ENCODE data around the gene DMAC2L.

Gene DMAC2L

DNA sequence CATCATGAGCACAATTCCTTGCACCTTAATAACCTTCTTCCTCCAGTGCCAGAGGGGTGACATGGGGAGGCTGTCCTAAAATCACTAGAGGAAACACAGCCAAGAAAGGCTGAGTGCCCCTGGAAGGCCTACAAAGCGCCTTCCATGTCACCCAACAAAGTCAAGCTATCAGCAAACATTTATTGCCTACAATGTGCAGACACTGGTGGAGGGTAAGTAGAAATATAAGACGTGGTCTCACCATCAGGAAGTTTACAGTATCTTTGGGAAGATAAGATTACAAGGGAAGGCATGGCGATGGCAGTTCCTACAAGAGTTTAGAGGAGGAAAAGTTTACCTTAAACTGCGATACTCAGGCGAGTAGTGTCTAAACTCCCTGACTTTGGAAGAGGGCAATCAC is 27.9 kb downstream of the DMAC2L start:
- Histone ChIP-seq H3K27ac (ENCODE audit: low read depth in 2 of 2, low read length in 2 of 2) (no peak overlapping the region), H3K27me3 (ENCODE audit: control insufficient read depth in 2 of 2, insufficient read depth in 2 of 2, low read length in 2 of 2) (no peaks in the 10 kb centered on the region), H3K9ac (ENCODE audit: low read depth in 1 of 2, low read length in 2 of 2) (no peak overlapping the region), H3K36me3 (ENCODE audit: control insufficient read depth in 2 of 2, insufficient read depth in 2 of 2, low read length in 2 of 2) (peaks cover 6 to 8% of the 10 kb centered on the region in 2 donors), H3K4me3 (ENCODE audit: low read length in 2 of 2) (no peak overlapping the region), H3K9me3 (ENCODE audit: control insufficient read depth in 2 of 2, low read length in 2 of 2) (no peaks in the 10 kb centered on the region), H3K4me1 (ENCODE audit: control insufficient read depth in 2 of 2, insufficient read depth in 2 of 2, low read length in 2 of 2) (peaks cover 18 to 43% of the 10 kb centered on the region in 2 donors)

DNA sequence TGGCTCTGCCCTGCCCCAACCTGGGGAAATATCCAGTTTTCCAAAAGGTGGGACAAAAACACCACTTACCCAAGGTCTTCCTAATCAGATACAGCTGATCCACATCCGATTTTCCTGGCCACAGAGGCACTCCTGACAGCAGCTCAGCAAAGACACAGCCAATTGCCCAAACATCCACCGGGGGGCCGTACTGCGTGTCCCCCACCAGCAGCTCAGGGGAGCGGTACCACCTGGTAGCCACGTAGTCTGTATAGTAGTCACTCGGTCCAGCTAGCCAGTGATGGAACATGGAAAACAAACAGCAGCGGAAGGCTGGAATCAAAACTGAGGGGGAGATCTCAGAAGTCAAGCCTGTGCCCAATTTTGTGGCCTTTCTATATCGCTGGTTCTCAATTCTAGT is 28.8 kb downstream of the DMAC2L start:
- Histone ChIP-seq H3K9ac (ENCODE audit: low read depth in 1 of 2, low read length in 2 of 2) (no peak overlapping the region), H3K4me3 (ENCODE audit: low read length in 2 of 2) (no peak overlapping the region), H3K27me3 (ENCODE audit: control insufficient read depth in 2 of 2, insufficient read depth in 2 of 2, low read length in 2 of 2) (no peaks in the 10 kb centered on the region), H3K4me1 (ENCODE audit: control insufficient read depth in 2 of 2, insufficient read depth in 2 of 2, low read length in 2 of 2) (peaks cover 18 to 35% of the 10 kb centered on the region in 2 donors), H3K36me3 (ENCODE audit: control insufficient read depth in 2 of 2, insufficient read depth in 2 of 2, low read length in 2 of 2) (peaks cover under 1 to 8% of the 10 kb centered on the region in 2 donors), H3K27ac (ENCODE audit: low read depth in 2 of 2, low read length in 2 of 2) (no peak overlapping the region), H3K9me3 (ENCODE audit: control insufficient read depth in 2 of 2, low read length in 2 of 2) (no peaks in the 10 kb centered on the region)

DNA sequence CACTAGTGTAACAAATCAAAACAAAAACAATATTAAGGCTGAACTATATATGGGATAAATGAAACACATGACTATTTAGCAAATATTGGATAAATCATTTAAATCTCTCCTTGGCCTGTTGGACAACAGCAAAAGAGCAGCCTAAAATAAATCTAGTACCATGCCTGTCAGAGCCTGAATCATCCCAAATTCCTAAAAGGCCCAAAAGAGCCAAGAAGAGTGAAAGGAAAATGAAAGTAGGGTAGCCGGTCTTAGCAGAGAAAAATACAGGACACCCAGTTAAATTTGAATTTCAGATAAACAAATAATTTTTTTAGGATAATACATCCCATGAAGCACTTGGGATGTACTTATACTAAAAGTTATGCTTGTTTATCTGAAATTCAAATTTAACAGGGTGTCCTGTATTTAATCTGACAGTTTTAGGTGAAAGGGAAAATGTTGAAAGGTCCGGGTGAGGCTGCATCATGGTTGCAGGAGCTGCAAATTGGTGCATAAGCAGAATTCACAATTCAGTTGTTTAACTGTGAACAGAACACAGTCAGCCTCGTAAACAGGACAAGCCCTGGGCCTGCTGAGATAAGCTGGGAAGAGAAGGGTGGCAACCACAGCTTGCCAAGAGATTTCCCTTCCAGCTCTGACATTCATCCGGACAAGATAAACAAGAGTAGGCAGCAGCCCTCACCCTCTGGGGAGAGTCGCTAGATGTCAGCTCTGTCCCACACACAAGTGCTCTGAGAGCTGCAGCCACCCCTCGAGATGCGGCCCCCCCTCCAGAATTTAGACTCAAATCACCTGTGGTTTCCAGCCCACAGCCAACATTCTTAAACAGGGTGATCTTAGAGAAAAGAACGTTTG is 30.3 kb downstream of the DMAC2L start:
- peaks cover 0 to 8% of the 10 kb centered on the region in 2 donors for H3K36me3 ChIP-seq (ENCODE audit: control insufficient read depth in 2 of 2, insufficient read depth in 2 of 2, low read length in 2 of 2)
- peak overlapping the region; percentile 10 to 50 for H3K4me3 ChIP-seq (ENCODE audit: low read length in 2 of 2)
- H3K9me3 ChIP-seq (ENCODE audit: control insufficient read depth in 2 of 2, low read length in 2 of 2), result no peaks in the 10 kb centered on the region
- peak overlapping the region in 1 of 2 donors; percentile 8 for H3K9ac ChIP-seq (ENCODE audit: low read depth in 1 of 2, low read length in 2 of 2)
- no peaks in the 10 kb centered on the region for H3K27me3 ChIP-seq (ENCODE audit: control insufficient read depth in 2 of 2, insufficient read depth in 2 of 2, low read length in 2 of 2)
- peak overlapping the region; percentile 12 to 62 for H3K27ac ChIP-seq (ENCODE audit: low read depth in 2 of 2, low read length in 2 of 2)
- H3K4me1 ChIP-seq (ENCODE audit: control insufficient read depth in 2 of 2, insufficient read depth in 2 of 2, low read length in 2 of 2), result peaks cover 18 to 30% of the 10 kb centered on the region in 2 donors

DNA sequence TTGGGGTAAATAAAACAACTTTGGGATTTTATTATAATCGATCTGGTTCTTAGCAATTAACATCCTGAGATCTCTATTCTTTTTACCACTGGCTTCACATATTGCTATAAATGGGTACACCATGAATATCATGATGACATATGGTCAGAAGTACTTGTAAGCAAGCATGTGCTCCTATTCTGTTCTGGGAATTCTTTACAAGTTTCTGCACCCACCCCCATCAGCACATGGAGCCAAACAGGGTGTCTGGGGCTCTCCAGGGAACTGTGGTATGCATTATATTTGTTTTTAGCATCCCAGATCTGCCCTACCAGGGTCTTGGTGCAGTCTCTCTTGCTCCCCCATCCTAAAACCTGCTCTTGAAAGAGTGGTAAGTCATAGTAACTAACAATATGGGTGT is 31.3 kb downstream of the DMAC2L start:
- peaks cover 16 to 32% of the 10 kb centered on the region in 2 donors for H3K4me1 ChIP-seq (ENCODE audit: control insufficient read depth in 2 of 2, insufficient read depth in 2 of 2, low read length in 2 of 2)
- H3K4me3 ChIP-seq (ENCODE audit: low read length in 2 of 2), result no peak overlapping the region
- H3K9me3 ChIP-seq (ENCODE audit: control insufficient read depth in 2 of 2, low read length in 2 of 2), result no peaks in the 10 kb centered on the region
- no peaks in the 10 kb centered on the region for H3K27me3 ChIP-seq (ENCODE audit: control insufficient read depth in 2 of 2, insufficient read depth in 2 of 2, low read length in 2 of 2)
- H3K27ac ChIP-seq (ENCODE audit: low read depth in 2 of 2, low read length in 2 of 2), result peak overlapping the region in 1 of 2 donors; percentile 7
- H3K9ac ChIP-seq (ENCODE audit: low read depth in 1 of 2, low read length in 2 of 2), result no peak overlapping the region
- H3K36me3 ChIP-seq (ENCODE audit: control insufficient read depth in 2 of 2, insufficient read depth in 2 of 2, low read length in 2 of 2), result peaks cover 0 to 8% of the 10 kb centered on the region in 2 donors

DNA sequence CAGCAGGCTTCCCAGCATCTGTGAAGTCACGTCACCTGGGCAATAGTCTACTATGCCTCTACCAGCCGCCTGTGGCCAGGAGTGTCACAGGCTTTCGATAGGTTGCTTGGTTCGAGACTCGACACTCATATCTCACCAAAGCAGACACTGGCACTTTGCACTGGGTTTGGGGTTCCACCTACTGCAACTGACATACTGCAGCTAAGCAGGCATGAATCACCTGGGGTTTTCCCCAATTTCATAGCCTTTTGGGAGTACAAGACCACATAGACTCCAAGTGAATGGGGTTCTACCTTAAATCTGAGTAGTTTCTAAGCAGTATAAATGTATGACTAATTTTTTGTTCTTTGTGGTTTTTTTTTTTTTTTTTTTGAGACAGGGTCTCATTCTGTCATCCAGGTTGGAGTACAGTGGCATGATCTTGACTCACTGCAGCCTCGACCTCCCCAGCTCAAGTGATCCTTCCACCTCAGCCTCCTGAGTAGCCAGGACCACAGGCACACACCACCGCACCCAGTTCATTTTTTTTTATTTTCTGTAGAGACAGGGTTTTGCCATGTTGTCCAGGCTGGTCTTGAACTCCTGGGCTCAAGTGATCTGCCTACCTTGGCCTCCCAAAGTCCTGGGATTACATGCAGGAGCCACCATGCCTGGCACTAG is 32.1 kb downstream of the DMAC2L start:
- H3K9ac ChIP-seq (ENCODE audit: low read depth in 1 of 2, low read length in 2 of 2), result no peak overlapping the region
- H3K4me1 ChIP-seq (ENCODE audit: control insufficient read depth in 2 of 2, insufficient read depth in 2 of 2, low read length in 2 of 2), result peaks cover 10 to 26% of the 10 kb centered on the region in 2 donors
- no peak overlapping the region for H3K4me3 ChIP-seq (ENCODE audit: low read length in 2 of 2)
- H3K9me3 ChIP-seq (ENCODE audit: control insufficient read depth in 2 of 2, low read length in 2 of 2), result no peaks in the 10 kb centered on the region
- H3K27me3 ChIP-seq (ENCODE audit: control insufficient read depth in 2 of 2, insufficient read depth in 2 of 2, low read length in 2 of 2), result no peaks in the 10 kb centered on the region
- no peak overlapping the region for H3K27ac ChIP-seq (ENCODE audit: low read depth in 2 of 2, low read length in 2 of 2)
- H3K36me3 ChIP-seq (ENCODE audit: control insufficient read depth in 2 of 2, insufficient read depth in 2 of 2, low read length in 2 of 2), result peaks cover 0 to 8% of the 10 kb centered on the region in 2 donors

DNA sequence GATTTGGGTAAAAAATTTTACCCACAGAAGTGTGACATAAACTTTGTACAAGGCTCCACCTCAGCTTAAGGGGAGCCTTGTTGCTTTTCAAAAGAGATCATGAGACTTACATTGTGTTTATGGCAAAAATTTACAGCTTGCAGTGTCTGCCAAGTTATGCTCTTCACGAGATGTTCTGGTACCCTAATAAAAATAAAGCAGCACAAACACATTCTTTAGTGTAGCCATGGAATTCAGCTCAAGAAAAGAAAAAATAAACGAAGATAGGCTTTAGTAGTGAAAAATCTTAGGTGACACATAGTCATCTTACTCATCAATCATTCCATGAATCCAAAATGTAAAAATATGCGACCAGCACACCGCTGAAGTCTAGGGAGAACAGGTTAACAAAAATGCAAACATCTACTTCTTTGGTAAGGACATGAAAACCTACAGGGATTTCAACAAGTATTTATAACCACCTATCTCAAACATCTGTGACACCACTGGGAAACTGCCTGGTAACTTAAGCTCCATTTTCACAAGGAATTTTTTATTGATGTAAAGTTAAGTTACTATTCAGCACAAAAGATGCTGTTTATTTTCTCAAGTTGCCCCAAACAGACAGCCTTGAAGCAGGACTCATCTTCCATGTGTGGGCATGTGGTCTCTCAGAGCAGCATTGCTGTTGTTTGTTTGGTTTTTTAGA is 32.9 kb downstream of the DMAC2L start:
- peaks cover 0 to 4% of the 10 kb centered on the region in 2 donors for H3K36me3 ChIP-seq (ENCODE audit: control insufficient read depth in 2 of 2, insufficient read depth in 2 of 2, low read length in 2 of 2)
- H3K4me1 ChIP-seq (ENCODE audit: control insufficient read depth in 2 of 2, insufficient read depth in 2 of 2, low read length in 2 of 2), result peaks cover 7 to 20% of the 10 kb centered on the region in 2 donors
- H3K27me3 ChIP-seq (ENCODE audit: control insufficient read depth in 2 of 2, insufficient read depth in 2 of 2, low read length in 2 of 2), result no peaks in the 10 kb centered on the region
- no peak overlapping the region for H3K9ac ChIP-seq (ENCODE audit: low read depth in 1 of 2, low read length in 2 of 2)
- H3K4me3 ChIP-seq (ENCODE audit: low read length in 2 of 2), result no peak overlapping the region
- H3K27ac ChIP-seq (ENCODE audit: low read depth in 2 of 2, low read length in 2 of 2), result no peak overlapping the region
- H3K9me3 ChIP-seq (ENCODE audit: control insufficient read depth in 2 of 2, low read length in 2 of 2), result no peaks in the 10 kb centered on the region

DNA sequence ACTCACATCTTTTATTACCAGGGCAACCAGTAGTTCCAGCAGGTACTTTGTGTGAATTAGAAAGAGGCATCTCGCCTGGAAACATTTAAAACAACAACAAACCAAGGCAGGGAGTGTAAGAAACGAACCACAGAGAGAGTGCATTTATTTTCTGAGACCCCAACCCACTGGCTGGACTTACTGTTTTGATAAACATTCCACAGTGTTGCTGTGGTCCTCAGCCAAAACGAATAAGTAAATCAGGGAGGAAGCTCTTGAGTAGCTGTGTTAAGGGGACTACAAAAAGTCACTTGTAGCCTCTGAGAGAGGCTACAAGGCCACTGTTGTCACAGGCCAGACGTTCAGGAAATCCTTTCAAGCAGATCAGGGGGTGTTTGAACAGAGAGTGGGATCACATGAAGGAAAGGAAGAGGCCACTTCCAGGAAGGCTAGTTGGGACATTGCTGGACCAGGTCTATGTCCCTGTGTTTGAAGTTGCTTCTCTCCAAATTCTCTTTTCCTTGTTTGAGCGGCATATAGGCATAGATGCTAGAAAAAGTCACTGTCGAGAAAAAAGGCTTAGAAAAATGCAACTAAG is 33.8 kb downstream of the DMAC2L start:
- H3K4me1 ChIP-seq (ENCODE audit: control insufficient read depth in 2 of 2, insufficient read depth in 2 of 2, low read length in 2 of 2), result peaks cover 7 to 15% of the 10 kb centered on the region in 2 donors
- H3K36me3 ChIP-seq (ENCODE audit: control insufficient read depth in 2 of 2, insufficient read depth in 2 of 2, low read length in 2 of 2), result peaks cover 0 to 1% of the 10 kb centered on the region in 2 donors
- peak overlapping the region in 1 of 2 donors; percentile 13 for H3K27ac ChIP-seq (ENCODE audit: low read depth in 2 of 2, low read length in 2 of 2)
- no peaks in the 10 kb centered on the region for H3K27me3 ChIP-seq (ENCODE audit: control insufficient read depth in 2 of 2, insufficient read depth in 2 of 2, low read length in 2 of 2)
- no peak overlapping the region for H3K4me3 ChIP-seq (ENCODE audit: low read length in 2 of 2)
- no peak overlapping the region for H3K9ac ChIP-seq (ENCODE audit: low read depth in 1 of 2, low read length in 2 of 2)
- H3K9me3 ChIP-seq (ENCODE audit: control insufficient read depth in 2 of 2, low read length in 2 of 2), result no peaks in the 10 kb centered on the region

DNA sequence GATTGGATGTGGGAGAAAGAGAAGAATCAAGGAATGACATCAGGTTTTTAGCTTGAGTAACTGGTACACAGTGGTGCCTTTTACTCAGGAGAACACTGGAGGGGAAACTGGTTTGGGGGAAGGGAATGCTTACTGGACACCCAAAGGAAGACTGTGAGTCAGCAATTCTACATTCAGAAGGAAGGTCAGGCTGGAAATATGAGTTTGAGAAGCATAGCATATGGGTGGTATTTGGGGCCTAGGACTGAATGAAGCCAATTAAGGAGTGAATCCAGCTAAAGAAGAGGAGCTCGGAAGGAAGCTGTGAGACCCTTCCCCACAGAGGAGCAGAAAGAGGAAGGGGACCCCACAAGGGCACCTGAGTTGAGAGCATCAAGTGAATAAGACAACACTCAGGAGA is 35.4 kb downstream of the DMAC2L start:
- no peaks in the 10 kb centered on the region for H3K27me3 ChIP-seq (ENCODE audit: control insufficient read depth in 2 of 2, insufficient read depth in 2 of 2, low read length in 2 of 2)
- H3K36me3 ChIP-seq (ENCODE audit: control insufficient read depth in 2 of 2, insufficient read depth in 2 of 2, low read length in 2 of 2), result no peaks in the 10 kb centered on the region
- H3K4me1 ChIP-seq (ENCODE audit: control insufficient read depth in 2 of 2, insufficient read depth in 2 of 2, low read length in 2 of 2), result peaks cover 4 to 9% of the 10 kb centered on the region in 2 donors
- no peak overlapping the region for H3K4me3 ChIP-seq (ENCODE audit: low read length in 2 of 2)
- no peak overlapping the region for H3K27ac ChIP-seq (ENCODE audit: low read depth in 2 of 2, low read length in 2 of 2)
- no peaks in the 10 kb centered on the region for H3K9me3 ChIP-seq (ENCODE audit: control insufficient read depth in 2 of 2, low read length in 2 of 2)
- no peak overlapping the region for H3K9ac ChIP-seq (ENCODE audit: low read depth in 1 of 2, low read length in 2 of 2)

DNA sequence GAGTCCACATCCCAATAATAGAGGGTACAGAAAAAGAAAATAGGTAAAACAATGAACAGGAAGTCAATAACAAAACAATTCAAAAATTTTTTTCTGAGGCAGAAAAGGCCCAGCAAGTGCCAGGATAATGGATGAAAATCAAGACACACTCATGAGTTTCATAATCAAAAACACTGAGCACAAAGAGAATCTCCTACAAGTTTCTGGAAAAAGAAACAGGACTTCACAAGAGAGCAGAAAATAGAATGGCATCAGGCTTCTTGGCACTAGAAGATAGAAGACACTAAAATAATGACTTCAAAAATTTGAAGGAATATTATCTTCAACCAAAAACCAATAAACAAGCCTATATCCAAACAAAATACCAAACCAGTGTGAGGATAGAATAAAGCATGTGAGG is 36.8 kb downstream of the DMAC2L start:
- H3K9me3 ChIP-seq (ENCODE audit: control insufficient read depth in 2 of 2, low read length in 2 of 2), result no peaks in the 10 kb centered on the region
- H3K4me3 ChIP-seq (ENCODE audit: low read length in 2 of 2), result no peak overlapping the region
- no peak overlapping the region for H3K9ac ChIP-seq (ENCODE audit: low read depth in 1 of 2, low read length in 2 of 2)
- H3K4me1 ChIP-seq (ENCODE audit: control insufficient read depth in 2 of 2, insufficient read depth in 2 of 2, low read length in 2 of 2), result peaks cover 0 to 2% of the 10 kb centered on the region in 2 donors
- H3K27ac ChIP-seq (ENCODE audit: low read depth in 2 of 2, low read length in 2 of 2), result no peak overlapping the region
- no peaks in the 10 kb centered on the region for H3K27me3 ChIP-seq (ENCODE audit: control insufficient read depth in 2 of 2, insufficient read depth in 2 of 2, low read length in 2 of 2)
- H3K36me3 ChIP-seq (ENCODE audit: control insufficient read depth in 2 of 2, insufficient read depth in 2 of 2, low read length in 2 of 2), result no peaks in the 10 kb centered on the region

All from mucosa of rectum (tissue), 2 donors.